Chondrocyte (in vitro differentiated cells): Measurements from ENCODE around the gene EML6. TPM values are rescaled to one million over a fixed set of nuclear protein-coding genes. Genes with fewer than 3 reads are reported as not detected.

ENCODE experiments used
- DNase-seq: peaks from one replicate; pipeline ENCODE4 v3.0.0; 2021; ENCODE audit warnings: mixed read lengths, low spot score
- H3K27ac Mint-ChIP-seq: one replicate; pipeline ENCODE4 v1.8.0; 2021; ENCODE audit warnings: mild to moderate bottlenecking, moderate library complexity, mixed read lengths; ENCODE audit not compliant: unreplicated experiment
- H3K27me3 Mint-ChIP-seq: 2 replicates; pipeline ENCODE4 v1.8.0; 2021; ENCODE audit warnings: low read depth, mixed read lengths
- H3K36me3 Mint-ChIP-seq: 2 replicates; pipeline ENCODE4 v1.8.0; 2021; ENCODE audit warnings: low read depth, mixed read lengths
- H3K4me1 Mint-ChIP-seq: 2 replicates; pipeline ENCODE4 v1.8.0; 2021; ENCODE audit warnings: low read depth, mild to moderate bottlenecking, mixed read lengths
- H3K4me3 Mint-ChIP-seq: one replicate; pipeline ENCODE4 v1.8.0; 2021; ENCODE audit warnings: mild to moderate bottlenecking, moderate library complexity, mixed read lengths; ENCODE audit not compliant: unreplicated experiment
- H3K9me3 Mint-ChIP-seq: 2 replicates; pipeline ENCODE4 v1.8.0; 2021; ENCODE audit warnings: low read depth, mixed read lengths
- total RNA-seq: library from RNA; stranded (reverse); gene quantifications from 3 replicates; pipeline ENCODE4 v1.2.1, GENCODE V29; 2021
- TF ChIP-seq, protein P1 (sequence below): fragments of 200-600 bp; sonication (generic); IDR thresholded peaks from 2 replicates; pipeline ENCODE4 v1.5.0; 2021; ENCODE audit warnings: antibody characterized with exemption, mild to moderate bottlenecking, moderate library complexity

The EML6 gene
- total RNA-seq, 1 donor from 2014 or later, result 1.1 TPM

DNA sequence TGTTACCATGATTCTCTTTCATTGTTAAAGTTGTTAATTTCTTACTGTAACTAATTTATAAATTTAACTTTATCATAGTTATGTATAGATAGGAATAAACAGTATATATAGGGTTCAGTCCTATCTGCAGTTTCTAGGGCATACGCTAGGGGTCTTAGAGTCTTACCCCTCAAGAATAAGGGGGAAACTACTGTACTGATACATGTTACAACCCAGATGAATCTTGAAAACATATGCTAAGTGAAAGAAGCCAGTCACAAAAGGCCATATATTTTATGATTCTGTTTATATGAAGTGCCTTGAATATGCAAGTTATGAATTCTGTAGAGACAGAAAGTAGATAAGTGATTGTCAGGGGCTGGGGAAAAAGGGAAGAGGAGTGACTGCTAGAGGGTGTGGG, 274.4 kb downstream of the EML6 start:
- Mint-ChIP-seq H3K36me3 (no peaks in the 10 kb centered on the region), H3K9me3 (no peaks in the 10 kb centered on the region), H3K4me1 (peaks cover 86% of the 10 kb centered on the region), H3K4me3 (no peak overlapping the region), H3K27ac (peak overlapping the region; percentile 77), H3K27me3 (no peaks in the 10 kb centered on the region)
- DNase-seq, result no peak
- TF ChIP-seq, protein P1, sequence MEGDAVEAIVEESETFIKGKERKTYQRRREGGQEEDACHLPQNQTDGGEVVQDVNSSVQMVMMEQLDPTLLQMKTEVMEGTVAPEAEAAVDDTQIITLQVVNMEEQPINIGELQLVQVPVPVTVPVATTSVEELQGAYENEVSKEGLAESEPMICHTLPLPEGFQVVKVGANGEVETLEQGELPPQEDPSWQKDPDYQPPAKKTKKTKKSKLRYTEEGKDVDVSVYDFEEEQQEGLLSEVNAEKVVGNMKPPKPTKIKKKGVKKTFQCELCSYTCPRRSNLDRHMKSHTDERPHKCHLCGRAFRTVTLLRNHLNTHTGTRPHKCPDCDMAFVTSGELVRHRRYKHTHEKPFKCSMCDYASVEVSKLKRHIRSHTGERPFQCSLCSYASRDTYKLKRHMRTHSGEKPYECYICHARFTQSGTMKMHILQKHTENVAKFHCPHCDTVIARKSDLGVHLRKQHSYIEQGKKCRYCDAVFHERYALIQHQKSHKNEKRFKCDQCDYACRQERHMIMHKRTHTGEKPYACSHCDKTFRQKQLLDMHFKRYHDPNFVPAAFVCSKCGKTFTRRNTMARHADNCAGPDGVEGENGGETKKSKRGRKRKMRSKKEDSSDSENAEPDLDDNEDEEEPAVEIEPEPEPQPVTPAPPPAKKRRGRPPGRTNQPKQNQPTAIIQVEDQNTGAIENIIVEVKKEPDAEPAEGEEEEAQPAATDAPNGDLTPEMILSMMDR, result peak; percentile 27

DNA sequence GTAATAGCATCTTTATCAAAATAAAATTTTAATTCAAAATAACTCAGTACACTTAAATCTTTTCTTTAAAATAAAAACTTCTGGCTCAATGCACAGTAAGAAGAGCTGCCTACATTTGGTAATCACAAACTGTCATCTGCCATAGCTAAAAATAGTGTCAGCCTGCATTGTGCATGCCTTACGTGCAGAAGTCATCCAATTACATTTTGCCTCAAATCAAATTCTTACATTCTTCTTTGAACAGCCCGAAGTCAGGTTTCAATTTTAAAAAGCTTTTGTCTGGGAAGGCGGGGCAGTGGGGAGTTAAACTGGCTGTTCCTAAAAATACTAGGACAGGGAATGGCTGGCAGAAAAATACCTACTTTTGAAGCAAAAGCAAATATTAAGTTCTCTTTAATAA, 275.7 kb downstream of the EML6 start:
- Mint-ChIP-seq H3K9me3 (no peaks in the 10 kb centered on the region), H3K27ac (peak overlapping the region; percentile 90), H3K36me3 (no peaks in the 10 kb centered on the region), H3K4me3 (peak overlapping the region; percentile 30), H3K27me3 (no peaks in the 10 kb centered on the region), H3K4me1 (peaks cover 87% of the 10 kb centered on the region)
- TF ChIP-seq, protein P1, result no peak
- DNase-seq, result no peak

DNA sequence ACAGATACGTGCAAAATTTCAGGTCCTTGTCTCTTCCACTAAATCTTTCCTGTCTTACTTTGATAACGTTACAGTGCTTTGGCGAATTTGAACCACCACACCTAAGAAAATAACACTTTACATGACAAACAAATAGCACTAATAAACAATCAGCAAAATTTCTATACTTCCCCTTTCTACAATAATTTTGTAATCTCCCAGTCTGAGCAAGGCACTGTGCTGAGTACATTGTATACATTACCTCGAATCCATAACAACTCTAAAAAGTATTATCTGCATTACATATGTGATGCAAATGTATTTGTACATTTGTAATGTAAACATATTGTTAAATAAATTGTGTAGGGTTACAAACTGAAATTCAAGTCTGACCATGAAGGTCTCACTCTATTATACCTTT, 276.9 kb downstream of the EML6 start:
- no peaks in the 10 kb centered on the region for H3K27me3 Mint-ChIP-seq
- H3K27ac Mint-ChIP-seq, result peak overlapping the region; percentile 47
- TF ChIP-seq, protein P1, result no peak
- no peaks in the 10 kb centered on the region for H3K36me3 Mint-ChIP-seq
- peaks cover 90% of the 10 kb centered on the region for H3K4me1 Mint-ChIP-seq
- DNase-seq, result no peak
- no peaks in the 10 kb centered on the region for H3K9me3 Mint-ChIP-seq
- H3K4me3 Mint-ChIP-seq, result no peak overlapping the region

DNA sequence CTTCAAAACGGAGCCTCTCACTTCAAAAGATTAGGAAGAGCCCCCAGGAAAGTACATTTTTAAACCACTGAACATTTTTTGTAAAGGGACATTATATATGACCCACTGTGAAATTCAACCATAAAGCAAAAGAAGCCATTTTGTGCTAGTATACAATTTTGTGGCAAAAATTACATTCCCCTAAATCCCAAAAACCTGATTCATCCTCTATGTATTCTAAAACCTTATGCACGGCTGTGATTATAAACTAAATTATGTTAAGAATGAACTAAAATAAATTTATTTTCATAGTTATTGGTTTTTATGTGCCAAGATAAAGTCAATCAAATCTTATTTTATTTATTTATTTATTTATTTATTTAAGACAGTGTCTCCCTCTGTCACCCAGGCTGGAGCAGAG, 278.3 kb downstream of the EML6 start:
- no peaks in the 10 kb centered on the region for H3K9me3 Mint-ChIP-seq
- H3K36me3 Mint-ChIP-seq, result no peaks in the 10 kb centered on the region
- H3K27ac Mint-ChIP-seq, result peak overlapping the region; percentile 87

DNA sequence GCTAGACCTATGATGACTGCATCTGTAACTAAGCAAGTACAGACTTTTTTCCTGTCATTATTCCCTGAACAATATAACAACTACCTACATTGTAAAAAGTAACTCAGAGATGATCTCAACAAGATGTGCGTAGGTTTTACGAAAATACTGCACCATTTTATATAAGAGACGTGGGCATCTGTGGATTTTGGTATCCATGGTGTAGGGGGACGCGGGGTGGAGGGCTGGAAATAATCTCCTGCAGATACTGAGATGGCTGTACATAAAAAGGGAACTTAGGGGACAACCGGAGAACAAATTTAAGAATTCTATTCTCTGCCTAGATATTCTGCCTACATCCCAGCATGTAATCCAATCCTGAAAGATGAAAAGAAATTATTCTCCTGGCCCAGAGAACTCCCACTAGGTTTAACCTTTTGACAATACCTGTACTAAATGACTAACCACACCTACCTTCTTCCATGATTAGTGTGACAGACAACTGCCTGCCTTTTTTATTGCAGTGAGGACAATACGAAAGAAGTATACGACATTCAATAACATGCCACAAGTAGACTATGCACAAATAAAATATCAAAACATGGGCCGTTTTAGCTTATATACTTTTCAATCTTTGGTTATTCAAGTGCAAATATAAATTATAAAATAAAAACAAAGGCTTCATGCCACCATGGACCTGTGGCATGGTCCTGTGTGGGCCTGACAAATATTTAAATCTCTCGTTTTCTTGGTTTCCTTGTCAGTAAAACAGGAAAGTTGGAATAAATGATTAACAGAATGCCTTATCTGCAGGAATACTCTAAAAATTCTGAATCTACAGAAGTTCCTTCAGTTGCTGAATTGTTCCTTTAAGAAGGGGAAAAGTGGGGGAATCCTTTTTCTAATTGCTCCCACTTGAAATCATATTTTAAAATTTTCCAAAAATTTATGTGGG, 280.5 kb downstream of the EML6 start:
- H3K36me3 Mint-ChIP-seq, result no peaks in the 10 kb centered on the region
- H3K4me1 Mint-ChIP-seq, result peaks cover 90% of the 10 kb centered on the region

More for the DNA sequence above, 278.3 kb downstream of the EML6 start:
- TF ChIP-seq, protein P1, result no peak
- Mint-ChIP-seq H3K4me3 (no peak overlapping the region), H3K27me3 (no peaks in the 10 kb centered on the region), H3K4me1 (peaks cover 90% of the 10 kb centered on the region)
- no peak for DNase-seq

More for the DNA sequence above, 280.5 kb downstream of the EML6 start:
- no peaks in the 10 kb centered on the region for H3K9me3 Mint-ChIP-seq
- no peak overlapping the region for H3K4me3 Mint-ChIP-seq
- no peak for DNase-seq
- TF ChIP-seq, protein P1, result no peak
- peak overlapping the region; percentile 19 for H3K27ac Mint-ChIP-seq
- no peaks in the 10 kb centered on the region for H3K27me3 Mint-ChIP-seq
